ENCODE results near the gene CREB3L1.
A peak's percentile ranks its signal among the peaks of the same experiment; 100 is the strongest.

Gene CREB3L1

DNA sequence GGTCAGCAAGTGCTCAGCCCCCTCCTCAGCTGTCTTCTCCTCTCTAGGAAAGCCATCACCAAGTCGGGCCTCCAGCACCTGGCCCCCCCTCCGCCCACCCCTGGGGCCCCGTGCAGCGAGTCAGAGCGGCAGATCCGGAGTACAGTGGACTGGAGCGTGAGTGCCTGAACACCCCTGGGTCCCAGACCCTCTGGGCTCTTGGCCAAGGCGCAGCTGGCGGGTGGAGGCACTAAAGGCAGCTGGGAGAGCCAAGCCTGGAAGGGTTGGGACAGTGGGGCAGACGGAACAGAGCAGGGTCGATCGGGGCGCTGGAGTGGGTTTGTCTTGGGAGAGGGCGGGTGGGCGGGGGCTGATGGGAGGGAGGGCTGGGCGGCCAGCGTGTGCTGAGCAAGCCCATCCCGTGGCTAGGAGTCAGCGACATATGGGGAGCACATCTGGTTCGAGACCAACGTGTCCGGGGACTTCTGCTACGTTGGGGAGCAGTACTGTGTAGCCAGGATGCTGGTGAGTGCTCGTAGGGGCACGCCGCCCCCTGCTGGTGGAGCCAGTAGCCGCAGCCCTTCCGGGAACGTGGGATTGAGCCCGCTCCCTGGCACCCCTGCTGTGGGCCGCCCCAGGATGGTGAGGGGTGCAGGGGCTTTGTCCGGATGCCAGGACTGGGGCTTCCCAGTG lies 89.9 kb downstream of the CREB3L1 start:
- DNase-seq: peak; percentile 41

- DNase-seq: no peak
Observed at GRCh38 chr11:46367916-46368267, 90.4 kb downstream of the CREB3L1 start.

DNA sequence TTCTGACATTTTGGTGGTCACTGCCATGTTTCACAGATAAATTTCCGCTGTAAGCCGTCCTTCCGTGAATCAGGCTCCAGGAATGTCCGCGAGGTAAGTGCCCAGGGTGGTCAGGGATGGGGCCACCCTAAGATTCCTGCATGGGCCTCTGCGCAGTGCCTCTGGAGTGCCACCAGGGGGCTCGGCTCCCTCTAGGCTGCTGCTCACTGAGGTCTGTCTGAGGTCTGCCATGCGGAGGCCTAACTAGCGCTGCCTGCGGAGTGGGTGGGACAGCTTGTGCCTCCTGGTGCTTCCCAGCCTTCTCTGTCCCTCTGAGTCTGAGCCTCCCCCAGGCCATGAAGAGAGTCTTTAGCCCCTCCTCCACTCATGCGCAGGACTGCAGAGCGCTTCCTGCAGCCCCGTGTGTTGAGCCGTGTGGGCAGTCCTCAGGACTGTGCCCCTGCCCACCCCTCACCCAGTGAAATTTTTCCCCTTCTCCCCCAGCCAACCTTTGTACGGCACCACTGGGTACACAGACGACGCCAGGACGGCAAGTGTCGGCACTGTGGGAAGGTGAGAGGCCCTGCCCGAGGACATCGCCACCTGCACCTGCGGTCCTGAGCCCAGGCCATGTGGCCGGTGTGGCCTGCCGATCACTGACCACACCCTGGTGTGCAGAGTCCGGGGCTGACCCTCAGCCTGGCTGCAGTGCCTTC lies 92.1 kb downstream of the CREB3L1 start:
- DNase-seq: peak; percentile 38

DNA sequence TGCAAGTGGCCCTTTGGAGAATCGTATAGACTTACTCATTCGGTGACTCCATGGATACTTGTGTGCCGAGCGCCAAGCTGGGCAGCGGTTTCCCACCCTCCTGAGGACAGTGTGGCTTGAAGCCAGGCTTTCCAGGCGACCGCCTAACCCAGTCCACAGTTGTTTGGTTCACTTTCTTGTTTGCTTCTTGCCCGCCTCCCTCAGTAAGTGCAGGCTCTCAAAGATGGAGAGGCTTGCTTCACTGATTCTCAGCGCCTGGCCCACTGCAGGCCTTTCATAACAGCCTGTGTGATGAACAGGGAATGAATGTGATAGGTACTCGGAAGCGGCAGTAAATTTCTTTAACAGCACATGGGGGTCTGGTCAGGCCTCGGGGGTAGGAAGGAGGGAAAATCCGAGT lies 92.8 kb downstream of the CREB3L1 start:
- DNase-seq: no peak

Measured in NCI-H1105 (cell line).